ENCODE data around the gene GALK1. TPM values are rescaled to one million over a fixed set of nuclear protein-coding genes. Genes with fewer than 3 reads are reported as not detected.

GALK1 gene
- total and polyA plus RNA-seq, 2 of the 13 experiments (the other 11 are each of a cell fraction or from before 2014, with no cell fraction given), result 59.9 to 93.6 TPM

DNA sequence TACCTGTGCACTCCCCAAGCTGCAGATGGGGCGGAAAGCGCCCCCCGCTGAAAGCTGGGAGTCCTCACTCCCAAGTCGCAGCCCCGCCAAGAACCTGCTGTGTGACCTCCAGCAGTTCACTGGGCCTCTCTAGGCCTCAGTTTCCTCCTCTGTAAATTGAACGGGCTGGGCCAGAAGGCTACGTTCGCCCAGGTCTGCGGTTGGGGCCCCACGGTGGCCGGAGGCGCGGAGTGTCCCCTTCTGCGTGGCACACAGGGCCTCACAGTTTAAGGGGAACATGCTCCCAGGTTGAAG lies 628 bp downstream of the GALK1 start (continued):
- TF ChIP-seq, protein P1, sequence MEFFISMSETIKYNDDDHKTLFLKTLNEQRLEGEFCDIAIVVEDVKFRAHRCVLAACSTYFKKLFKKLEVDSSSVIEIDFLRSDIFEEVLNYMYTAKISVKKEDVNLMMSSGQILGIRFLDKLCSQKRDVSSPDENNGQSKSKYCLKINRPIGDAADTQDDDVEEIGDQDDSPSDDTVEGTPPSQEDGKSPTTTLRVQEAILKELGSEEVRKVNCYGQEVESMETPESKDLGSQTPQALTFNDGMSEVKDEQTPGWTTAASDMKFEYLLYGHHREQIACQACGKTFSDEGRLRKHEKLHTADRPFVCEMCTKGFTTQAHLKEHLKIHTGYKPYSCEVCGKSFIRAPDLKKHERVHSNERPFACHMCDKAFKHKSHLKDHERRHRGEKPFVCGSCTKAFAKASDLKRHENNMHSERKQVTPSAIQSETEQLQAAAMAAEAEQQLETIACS (CRISPR knock-in tag; IDR thresholded peaks at IDR 0.05), result no peak
- TF ChIP-seq GLI4 (CRISPR knock-in tag; IDR thresholded peaks at IDR 0.05; ENCODE audit: borderline replicate concordance), result peak; percentile 58; the same call in 1 of the 2 replicates
- peak; percentile 22; the same call in 1 of the 2 replicates for TF ChIP-seq ZNF547 (CRISPR knock-in tag; IDR thresholded peaks at IDR 0.05)
- TF ChIP-seq ZBTB7B (CRISPR knock-in tag; IDR thresholded peaks at IDR 0.05), result no peak
- peak; percentile 13; the same call in 1 of the 2 replicates for TF ChIP-seq ZSCAN25 (CRISPR knock-in tag; IDR thresholded peaks at IDR 0.05)
- TF ChIP-seq, protein P2, sequence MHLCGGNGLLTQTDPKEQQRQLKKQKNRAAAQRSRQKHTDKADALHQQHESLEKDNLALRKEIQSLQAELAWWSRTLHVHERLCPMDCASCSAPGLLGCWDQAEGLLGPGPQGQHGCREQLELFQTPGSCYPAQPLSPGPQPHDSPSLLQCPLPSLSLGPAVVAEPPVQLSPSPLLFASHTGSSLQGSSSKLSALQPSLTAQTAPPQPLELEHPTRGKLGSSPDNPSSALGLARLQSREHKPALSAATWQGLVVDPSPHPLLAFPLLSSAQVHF (CRISPR knock-in tag; IDR thresholded peaks at IDR 0.05), result no peak
- no peak for TF ChIP-seq ZFP41 (CRISPR knock-in tag; IDR thresholded peaks at IDR 0.05; ENCODE audit: borderline replicate concordance)
- TF ChIP-seq HOXA9 (CRISPR knock-in tag; IDR thresholded peaks at IDR 0.05; ENCODE audit: borderline replicate concordance), result no peak
- peak; percentile 55; the same call in 1 of the 2 replicates for TF ChIP-seq ZNF274 (CRISPR knock-in tag; IDR thresholded peaks at IDR 0.05)
- no peak for TF ChIP-seq SYNCRIP (IDR thresholded peaks at IDR 0.05; ENCODE audit: insufficient read depth, low read depth, low read length)
- no peak for TF ChIP-seq MAFG (CRISPR knock-in tag; IDR thresholded peaks at IDR 0.05)
- TF ChIP-seq ZSCAN9 (CRISPR knock-in tag; IDR thresholded peaks at IDR 0.05; ENCODE audit: borderline replicate concordance), result no peak
- no peak for TF ChIP-seq THYN1 (CRISPR knock-in tag; IDR thresholded peaks at IDR 0.05; ENCODE audit: borderline replicate concordance, low read depth)
- no peak for TF ChIP-seq ZBTB43 (CRISPR knock-in tag; conservative IDR thresholded peaks at IDR 0.05)
- TF ChIP-seq, protein P3, sequence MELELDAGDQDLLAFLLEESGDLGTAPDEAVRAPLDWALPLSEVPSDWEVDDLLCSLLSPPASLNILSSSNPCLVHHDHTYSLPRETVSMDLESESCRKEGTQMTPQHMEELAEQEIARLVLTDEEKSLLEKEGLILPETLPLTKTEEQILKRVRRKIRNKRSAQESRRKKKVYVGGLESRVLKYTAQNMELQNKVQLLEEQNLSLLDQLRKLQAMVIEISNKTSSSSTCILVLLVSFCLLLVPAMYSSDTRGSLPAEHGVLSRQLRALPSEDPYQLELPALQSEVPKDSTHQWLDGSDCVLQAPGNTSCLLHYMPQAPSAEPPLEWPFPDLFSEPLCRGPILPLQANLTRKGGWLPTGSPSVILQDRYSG (CRISPR knock-in tag; IDR thresholded peaks at IDR 0.05), result 0 out of 2 replicates have a peak, but pooled peaks have one; percentile 70
- TF ChIP-seq KAT8 (CRISPR knock-in tag; IDR thresholded peaks at IDR 0.05), result no peak
- TF ChIP-seq TIGD3 (CRISPR knock-in tag; IDR thresholded peaks at IDR 0.05; ENCODE audit: borderline replicate concordance), result no peak
- TF ChIP-seq, protein P4, sequence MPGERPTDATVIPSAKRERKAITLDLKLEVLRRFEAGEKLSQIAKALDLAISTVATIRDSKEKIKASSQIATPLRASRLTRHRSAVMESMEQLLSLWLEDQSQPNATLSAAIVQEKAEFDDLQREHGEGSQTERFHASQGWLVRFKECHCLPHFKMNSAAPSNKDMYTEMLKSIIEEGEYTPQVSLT (CRISPR knock-in tag; IDR thresholded peaks at IDR 0.05; ENCODE audit: borderline replicate concordance, low read depth), result no peak
- TF ChIP-seq FOXO4 (CRISPR knock-in tag; conservative IDR thresholded peaks at IDR 0.05), result no peak
- peak; percentile 64; the same call in 1 of the 2 replicates for TF ChIP-seq ZGPAT (CRISPR knock-in tag; IDR thresholded peaks at IDR 0.05)

Measured in HepG2 (cell line).